Adipocyte (in vitro differentiated cells): ENCODE data around the gene GPR39.

Experiments
- DNase-seq: peaks from one replicate; pipeline ENCODE4 v3.0.0-alpha.2; 2015; ENCODE audit warnings: low read depth
- H3K27me3 ChIP-seq: replicated peaks from 2 replicates; pipeline ENCODE4 v1.7.0; 2013; ENCODE audit warnings: mild to moderate bottlenecking, low read length, moderate library complexity; ENCODE audit not compliant: control insufficient read depth, insufficient read depth
- H3K36me3 ChIP-seq: 2 replicates; pipeline ENCODE4 v1.7.0; 2013; ENCODE audit warnings: low read length, mild to moderate bottlenecking, moderate library complexity; ENCODE audit not compliant: control insufficient read depth, insufficient read depth, severe bottlenecking
- H3K4me1 ChIP-seq: 2 replicates; pipeline ENCODE4 v1.7.0; 2013; ENCODE audit warnings: mild to moderate bottlenecking, low read length, moderate library complexity; ENCODE audit not compliant: control insufficient read depth, insufficient read depth
- H3K4me3 ChIP-seq: 2 replicates; pipeline ENCODE4 v1.7.0; 2013; ENCODE audit warnings: mild to moderate bottlenecking, low read length, moderate library complexity
- H3K9ac ChIP-seq: 2 replicates; pipeline ENCODE4 v1.7.0; 2013; ENCODE audit warnings: mild to moderate bottlenecking, low read length, moderate library complexity
- H3K9me3 ChIP-seq: 2 replicates; pipeline ENCODE4 v1.7.0; 2013; ENCODE audit warnings: mild to moderate bottlenecking, low read length, moderate library complexity; ENCODE audit not compliant: control insufficient read depth

The GPR39 gene

DNA sequence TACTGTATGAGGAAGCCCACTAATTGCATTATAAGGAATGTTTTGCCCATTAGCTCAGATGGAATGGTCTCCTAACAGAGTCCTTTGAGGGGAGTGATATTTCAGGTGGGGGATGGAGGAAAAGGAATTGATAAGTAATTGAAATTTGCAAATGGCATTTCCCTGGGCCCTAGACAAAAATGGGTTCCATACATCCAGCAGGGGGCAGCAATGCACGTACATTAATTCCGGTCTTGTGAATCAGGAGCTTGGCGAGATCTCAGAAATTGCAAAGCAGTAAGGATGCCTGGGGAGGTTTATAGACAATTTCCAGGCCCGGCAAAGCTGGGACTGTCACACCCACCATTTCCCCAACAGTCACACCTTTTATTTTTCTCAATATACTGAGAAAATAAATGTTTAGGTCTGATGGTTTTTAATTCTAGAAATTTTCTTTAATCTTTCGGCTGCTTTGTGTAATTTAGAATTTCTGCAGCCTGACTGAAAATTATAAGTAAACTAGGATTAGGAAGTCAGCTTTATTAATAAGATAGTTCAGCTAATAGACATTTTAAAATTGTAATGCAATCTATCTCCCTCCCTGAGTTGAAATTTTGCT lies 130.6 kb downstream of the GPR39 start:
- no peak overlapping the region for H3K9ac ChIP-seq
- H3K4me1 ChIP-seq = peaks cover 10% of the 10 kb centered on the region
- H3K9me3 ChIP-seq = peaks cover 12% of the 10 kb centered on the region
- H3K36me3 ChIP-seq = no peaks in the 10 kb centered on the region
- no peak overlapping the region for H3K4me3 ChIP-seq
- DNase-seq = peak; percentile 92
- H3K27me3 ChIP-seq = no peaks in the 10 kb centered on the region

DNA sequence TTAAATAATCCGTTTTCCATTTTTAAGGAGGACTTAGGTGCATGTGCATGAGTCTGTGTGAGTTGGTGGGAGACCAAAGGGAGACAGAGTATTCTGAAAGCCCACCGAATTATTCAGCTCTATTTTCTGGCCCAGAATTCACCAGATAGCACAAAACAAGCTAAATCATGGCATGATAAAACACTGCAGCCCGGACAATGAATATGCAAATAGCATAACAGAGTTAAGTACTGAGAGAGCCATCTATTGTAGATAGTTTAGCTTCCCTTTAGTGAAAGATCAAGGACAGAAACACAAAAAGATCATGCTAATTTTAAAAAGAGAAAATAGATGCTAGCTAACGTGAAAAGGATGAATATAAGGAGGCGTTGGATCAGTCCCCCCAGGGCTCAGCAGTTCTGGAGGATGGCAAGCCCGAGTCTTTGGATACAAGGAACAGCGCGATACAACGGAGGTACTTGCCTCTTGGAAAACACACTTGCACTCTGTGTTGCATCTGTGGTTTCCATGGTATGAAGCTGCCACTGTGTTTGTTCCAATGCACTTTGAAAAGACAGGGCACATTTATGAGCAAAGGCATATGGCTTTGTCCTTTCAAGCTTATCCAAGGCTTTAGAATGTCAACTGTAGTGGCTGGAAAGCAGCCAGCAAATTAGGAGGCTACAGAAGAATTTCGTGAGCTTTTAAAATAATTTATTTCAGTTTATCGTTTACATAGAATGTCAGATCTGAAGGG lies 133.5 kb downstream of the GPR39 start:
- no peak overlapping the region for H3K4me3 ChIP-seq
- H3K36me3 ChIP-seq = no peaks in the 10 kb centered on the region
- DNase-seq = peak; percentile 4
- no peaks in the 10 kb centered on the region for H3K9me3 ChIP-seq
- H3K9ac ChIP-seq = no peak overlapping the region
- no peaks in the 10 kb centered on the region for H3K27me3 ChIP-seq
- H3K4me1 ChIP-seq = peaks cover 7% of the 10 kb centered on the region

DNA sequence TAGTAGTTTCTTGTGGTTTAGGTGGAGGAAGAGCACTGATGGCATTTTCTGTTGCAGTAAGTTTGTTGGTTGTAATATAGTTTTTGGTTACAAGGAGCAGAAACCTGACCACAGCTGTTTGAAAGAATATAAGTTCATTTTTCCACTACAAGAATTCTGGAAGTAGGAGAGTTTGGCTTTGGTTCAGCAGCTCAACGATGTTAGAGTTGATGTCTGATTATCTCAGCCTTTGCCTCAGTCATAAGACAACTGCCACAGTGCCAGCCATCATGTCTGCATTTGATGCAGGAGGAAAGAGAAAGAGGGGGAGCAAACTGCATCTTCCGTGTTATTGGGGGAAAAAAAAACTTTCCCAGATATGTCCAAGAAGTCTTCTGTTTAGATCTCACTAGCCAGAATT lies 134.3 kb downstream of the GPR39 start:
- Histone ChIP-seq H3K9me3 (no peaks in the 10 kb centered on the region), H3K4me1 (peaks cover 7% of the 10 kb centered on the region), H3K36me3 (no peaks in the 10 kb centered on the region), H3K27me3 (no peaks in the 10 kb centered on the region), H3K9ac (no peak overlapping the region), H3K4me3 (no peak overlapping the region)
- DNase-seq = no peak

DNA sequence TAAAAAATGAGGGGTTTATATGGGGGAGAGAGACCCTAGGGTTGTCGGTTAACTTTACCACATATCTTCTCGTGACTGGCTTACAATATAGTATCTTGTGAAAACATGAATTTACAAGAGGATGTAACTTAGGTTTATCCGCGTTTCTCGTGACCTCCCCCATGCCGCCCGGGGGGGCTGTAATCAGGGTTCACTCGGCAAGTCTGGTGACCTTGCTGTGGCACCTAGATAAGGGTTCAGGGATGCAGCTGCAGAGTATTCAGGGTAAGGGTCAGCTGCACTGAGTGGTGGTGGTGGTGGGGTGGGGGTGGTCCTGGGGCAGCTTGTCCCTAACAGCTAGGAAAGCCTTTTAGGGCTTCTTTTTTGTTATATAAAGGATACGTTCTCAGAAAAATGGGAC lies 141.1 kb downstream of the GPR39 start:
- no peaks in the 10 kb centered on the region for H3K9me3 ChIP-seq
- peaks cover 4% of the 10 kb centered on the region for H3K4me1 ChIP-seq
- no peak overlapping the region for H3K4me3 ChIP-seq
- no peak for DNase-seq
- H3K9ac ChIP-seq = no peak overlapping the region
- no peaks in the 10 kb centered on the region for H3K27me3 ChIP-seq
- H3K36me3 ChIP-seq = no peaks in the 10 kb centered on the region

DNA sequence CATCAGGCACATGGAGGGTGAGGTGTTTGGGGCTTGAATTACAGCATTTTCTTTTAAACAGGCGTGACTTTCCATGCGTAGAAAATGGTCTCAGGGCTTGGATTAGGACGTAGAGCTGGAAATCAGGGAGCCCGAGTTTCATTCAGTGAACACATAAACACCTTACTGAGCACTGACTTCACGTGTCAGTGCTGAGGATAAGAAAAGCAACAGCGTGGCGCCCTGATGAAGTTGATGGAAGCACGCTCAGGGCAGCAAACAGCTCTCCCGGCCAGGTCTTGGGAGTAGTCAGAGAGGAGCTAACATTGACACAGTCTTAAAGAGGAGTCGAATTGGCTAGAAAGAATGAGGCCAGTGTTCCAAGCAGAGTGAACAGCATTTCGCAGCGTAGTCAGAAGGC lies 142.7 kb downstream of the GPR39 start:
- Histone ChIP-seq H3K9ac (no peak overlapping the region), H3K4me1 (peaks cover 4% of the 10 kb centered on the region), H3K27me3 (no peaks in the 10 kb centered on the region), H3K36me3 (no peaks in the 10 kb centered on the region), H3K4me3 (no peak overlapping the region), H3K9me3 (no peaks in the 10 kb centered on the region)
- DNase-seq = no peak

DNA sequence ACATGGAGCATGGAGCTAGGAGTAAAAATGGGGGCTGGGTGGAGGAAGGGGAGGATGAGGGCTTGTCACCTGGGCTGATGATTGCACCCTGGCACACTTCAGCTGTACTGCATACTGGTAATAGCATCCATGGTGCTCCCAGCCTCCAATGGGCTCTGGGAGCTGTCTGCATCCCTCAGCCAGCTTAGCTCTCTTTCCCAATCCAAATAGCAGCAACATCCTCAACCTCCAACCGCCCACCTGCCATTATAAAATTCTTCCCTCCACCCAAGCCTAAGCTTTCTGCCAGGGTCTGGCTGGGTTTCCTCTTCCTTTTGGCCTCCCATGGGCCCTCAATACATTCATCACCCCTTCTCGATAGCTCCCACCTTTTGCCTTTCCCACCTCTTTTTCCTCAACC lies 143.3 kb downstream of the GPR39 start:
- H3K27me3 ChIP-seq = no peaks in the 10 kb centered on the region
- peaks cover 4% of the 10 kb centered on the region for H3K4me1 ChIP-seq
- H3K9me3 ChIP-seq = no peaks in the 10 kb centered on the region
- no peak overlapping the region for H3K9ac ChIP-seq
- DNase-seq = no peak
- no peak overlapping the region for H3K4me3 ChIP-seq
- no peaks in the 10 kb centered on the region for H3K36me3 ChIP-seq

DNA sequence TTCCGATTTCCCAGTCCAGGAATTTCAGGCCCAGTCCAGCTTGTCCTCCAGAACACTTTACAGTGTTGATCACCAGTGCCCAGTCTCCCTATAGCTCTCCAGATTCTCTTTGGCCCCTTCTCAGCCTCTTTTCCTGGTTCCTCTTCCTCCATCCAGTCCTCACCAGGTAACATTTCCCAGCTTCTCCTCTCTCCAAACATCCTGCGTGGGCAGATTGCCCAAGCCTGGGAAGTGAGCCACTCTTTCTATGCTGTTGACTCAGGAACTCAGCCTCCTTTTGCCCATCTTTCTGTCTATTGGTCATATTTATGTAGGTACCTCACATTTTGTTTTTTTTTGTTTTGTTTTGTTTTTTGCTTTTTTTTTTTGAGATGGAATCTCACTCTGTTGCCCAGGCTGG lies 144.0 kb downstream of the GPR39 start:
- H3K4me3 ChIP-seq = no peak overlapping the region
- no peaks in the 10 kb centered on the region for H3K27me3 ChIP-seq
- H3K9me3 ChIP-seq = no peaks in the 10 kb centered on the region
- H3K36me3 ChIP-seq = no peaks in the 10 kb centered on the region
- H3K4me1 ChIP-seq = peaks cover 4% of the 10 kb centered on the region
- no peak overlapping the region for H3K9ac ChIP-seq
- DNase-seq = no peak

DNA sequence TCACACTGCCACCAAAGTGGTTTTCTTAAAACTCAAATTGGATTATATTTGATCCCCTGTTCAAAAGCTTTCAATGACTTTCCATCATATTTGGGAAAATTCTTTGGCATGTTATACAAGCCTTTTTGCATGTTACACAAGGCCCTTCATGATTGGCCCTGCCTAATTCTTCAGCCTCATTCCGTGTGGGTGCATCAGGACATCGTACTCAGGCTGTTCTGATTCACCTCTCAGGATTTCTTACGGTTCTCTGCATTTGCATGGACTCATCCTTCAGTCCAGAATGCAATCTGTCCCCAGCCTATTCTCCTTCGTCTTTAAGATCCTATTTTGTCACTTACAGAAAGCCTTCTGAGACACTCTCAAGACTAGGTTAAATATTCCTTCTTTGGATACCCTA lies 145.6 kb downstream of the GPR39 start:
- DNase-seq = peak; percentile 36
- Histone ChIP-seq H3K36me3 (no peaks in the 10 kb centered on the region), H3K4me3 (no peak overlapping the region), H3K9me3 (no peaks in the 10 kb centered on the region), H3K27me3 (no peaks in the 10 kb centered on the region), H3K9ac (no peak overlapping the region), H3K4me1 (peaks cover 4% of the 10 kb centered on the region)

DNA sequence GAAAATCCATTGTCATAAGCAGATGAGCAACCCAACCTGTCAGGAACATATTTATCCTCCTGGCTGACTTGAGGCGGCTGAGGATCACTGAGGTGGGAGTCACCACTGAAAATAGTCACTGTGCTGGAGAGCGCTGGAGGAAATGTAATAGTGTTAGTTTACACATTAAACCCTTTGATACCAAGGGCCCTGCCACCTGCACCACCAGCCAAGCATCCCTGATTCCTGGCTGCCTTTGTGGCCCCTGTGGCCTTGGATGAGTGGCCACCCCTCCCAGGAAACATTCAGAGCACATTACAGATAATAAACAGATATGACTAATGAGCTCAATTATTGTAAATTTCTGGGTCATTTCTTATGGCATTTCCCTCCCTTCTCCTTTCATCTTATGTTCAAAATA lies 147.5 kb downstream of the GPR39 start:
- H3K9me3 ChIP-seq = no peaks in the 10 kb centered on the region
- no peaks in the 10 kb centered on the region for H3K36me3 ChIP-seq
- H3K9ac ChIP-seq = no peak overlapping the region
- H3K27me3 ChIP-seq = no peaks in the 10 kb centered on the region
- DNase-seq = no peak
- H3K4me1 ChIP-seq = peaks cover 4% of the 10 kb centered on the region
- H3K4me3 ChIP-seq = no peak overlapping the region

DNA sequence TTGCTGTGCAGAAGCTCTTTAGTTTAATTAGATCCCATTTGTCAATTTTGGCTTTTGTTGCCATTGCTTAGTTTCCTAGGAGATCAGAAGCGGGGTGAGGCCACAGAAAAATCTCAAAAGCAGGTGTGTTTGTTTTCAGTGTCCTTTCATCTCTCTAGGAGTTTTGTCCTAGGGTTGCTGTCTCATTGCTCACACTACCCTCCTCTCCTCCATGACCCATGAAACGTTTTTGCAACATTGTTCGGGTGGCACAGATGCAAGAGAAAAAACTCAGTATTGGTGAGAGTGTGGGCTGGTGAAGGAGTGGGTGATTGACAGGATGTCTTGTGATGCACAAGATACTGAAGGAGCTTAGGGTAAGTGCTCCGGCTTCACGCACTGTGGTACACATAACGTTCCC lies 149.8 kb downstream of the GPR39 start:
- no peak overlapping the region for H3K9ac ChIP-seq
- H3K9me3 ChIP-seq = no peaks in the 10 kb centered on the region
- DNase-seq = no peak
- H3K4me1 ChIP-seq = no peaks in the 10 kb centered on the region
- H3K27me3 ChIP-seq = no peaks in the 10 kb centered on the region
- no peaks in the 10 kb centered on the region for H3K36me3 ChIP-seq
- H3K4me3 ChIP-seq = no peak overlapping the region

DNA sequence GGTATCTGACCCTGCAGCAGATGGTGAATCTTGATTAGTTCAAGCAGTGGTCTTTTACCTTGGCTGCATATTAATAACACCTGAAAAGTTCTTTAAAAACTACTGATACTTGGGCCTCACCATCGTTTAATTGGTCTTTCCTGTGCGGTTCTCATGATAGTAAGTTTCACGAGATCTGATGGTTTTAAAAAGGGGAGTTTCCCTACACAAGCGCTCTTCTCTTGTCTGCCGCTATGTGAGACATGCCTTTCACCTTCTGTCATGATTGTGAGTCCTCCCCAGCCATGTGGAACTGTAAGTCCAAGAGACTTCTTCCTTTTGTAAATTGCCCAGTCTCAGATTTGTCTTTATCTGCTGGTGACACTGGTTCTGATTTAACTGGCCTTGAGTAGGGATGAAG lies 151.1 kb downstream of the GPR39 start:
- Histone ChIP-seq H3K9ac (no peak overlapping the region), H3K9me3 (no peaks in the 10 kb centered on the region), H3K27me3 (no peaks in the 10 kb centered on the region), H3K4me1 (no peaks in the 10 kb centered on the region), H3K36me3 (no peaks in the 10 kb centered on the region), H3K4me3 (no peak overlapping the region)
- no peak for DNase-seq

DNA sequence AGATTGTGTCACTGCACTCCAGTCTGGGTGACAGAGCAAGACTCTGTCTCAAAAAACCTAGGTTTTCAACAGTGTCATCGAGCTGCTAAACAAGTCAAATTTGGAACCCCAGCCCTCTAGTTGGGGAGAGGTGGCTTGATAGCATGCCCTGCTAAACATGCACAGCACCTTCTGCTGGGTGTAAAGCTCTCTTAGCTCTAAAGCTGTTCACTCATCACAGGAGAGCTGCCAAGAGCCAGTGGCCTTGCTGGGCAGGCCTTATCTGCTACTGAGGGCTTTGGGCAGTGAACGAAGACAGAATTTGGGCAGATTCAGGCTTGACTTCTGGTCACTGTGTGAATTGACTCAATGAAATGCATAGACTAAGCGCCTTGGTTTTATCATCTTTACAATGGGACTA lies 152.1 kb downstream of the GPR39 start:
- Histone ChIP-seq H3K36me3 (no peaks in the 10 kb centered on the region), H3K9me3 (no peaks in the 10 kb centered on the region), H3K4me1 (no peaks in the 10 kb centered on the region), H3K9ac (no peak overlapping the region), H3K27me3 (no peaks in the 10 kb centered on the region), H3K4me3 (no peak overlapping the region)
- no peak for DNase-seq
